B cell (primary cell): Measurements from ENCODE around the gene ELAPOR1. TPM values are rescaled to one million over a fixed set of nuclear protein-coding genes. Genes with fewer than 3 reads are reported as not detected.

Source experiments
- ATAC-seq: fragments of 200-7000 bp; cut with Tn5 transposase; one replicate; pipeline ENCODE4 v1.10.0; 2021; ENCODE audit warnings: low read depth, mild to moderate bottlenecking, moderate number of reproducible peaks, moderate library complexity
- CTCF ChIA-PET: fragments of 350-600 bp; sonication (Branson Sonifier 250); formaldehyde crosslinking; loops from one replicate; lab custom pipeline; 2021; ENCODE audit warnings: antibody characterized with exemption, inconsistent platforms; lab: Charles Lee
- POLR2A ChIA-PET: fragments of 350-600 bp; sonication (Branson Sonifier 250); formaldehyde crosslinking; loops from one replicate; lab custom pipeline; 2021; ENCODE audit warnings: antibody characterized with exemption; lab: Charles Lee
- DNase-seq: peaks from one replicate; pipeline ENCODE4 v3.0.0; 2013
- H2AFZ ChIP-seq: 2 replicates; pipeline ENCODE4 v1.6.1; 2012; ENCODE audit warnings: mild to moderate bottlenecking, low read depth, low read length; ENCODE audit not compliant: insufficient read depth, poor library complexity, severe bottlenecking
- H3K27ac ChIP-seq, 2 donors: 1 replicate in 1 of 2; 2 replicates in 1 of 2; pipeline ENCODE4 v1.5.1; 2012 to 2013; ENCODE audit warnings: low read length in 2 of 2, mild to moderate bottlenecking in 2 of 2, moderate library complexity in 1 of 2
- H3K27me3 ChIP-seq, 4 experiments: fragments of 200-600 bp in 1 of 4; sonication (generic) in 1 of 4; replicated peaks in 1 of 4; 1 replicate in 2 of 4; 2 replicates in 2 of 4; pipeline versions ENCODE4 v1.6.1 to v1.7.0; 2013 to 2016; ENCODE audit warnings: low read length in 3 of 4, mild to moderate bottlenecking in 2 of 4, mixed read lengths in 1 of 4, moderate library complexity in 1 of 4; ENCODE audit not compliant: insufficient read depth in 4 of 4, control insufficient read depth in 3 of 4; ENCODE audit errors: control extremely low read depth in 1 of 4
- H3K36me3 ChIP-seq, 2 experiments: replicated peaks in 1 of 2; 1 replicate in 1 of 2; 2 replicates in 1 of 2; pipeline versions ENCODE4 v1.6.1 to v1.7.1; 2013; ENCODE audit warnings: low read length in 1 of 2; ENCODE audit not compliant: insufficient read depth in 2 of 2, control insufficient read depth in 1 of 2; ENCODE audit errors: control extremely low read depth in 1 of 2, extremely low read depth in 1 of 2
- H3K4me1 ChIP-seq, 2 donors: fragments of 200-600 bp in 1 of 2; sonication (generic) in 1 of 2; 1 replicate in 1 of 2; 2 replicates in 1 of 2; pipeline versions ENCODE4 v1.5.1 to v1.6.1; 2013 to 2017; ENCODE audit warnings: low read length in 2 of 2; ENCODE audit not compliant: control insufficient read depth in 2 of 2, insufficient read depth in 2 of 2
- H3K4me2 ChIP-seq: replicated peaks from 2 replicates; pipeline ENCODE3; 2012; ENCODE audit warnings: mild to moderate bottlenecking, low read depth, low read length; ENCODE audit not compliant: poor library complexity, severe bottlenecking
- H3K4me3 ChIP-seq, 5 experiments: fragments of 200-600 bp in 1 of 5; sonication (generic) in 1 of 5; 1 replicate in 3 of 5; 2 replicates in 2 of 5; pipeline versions ENCODE4 v1.5.1 to v1.7.0; 2011 to 2016; ENCODE audit warnings: low read length in 4 of 5, mild to moderate bottlenecking in 4 of 5, low read depth in 2 of 5, control low read depth in 1 of 5, moderate library complexity in 1 of 5; ENCODE audit not compliant: insufficient read depth in 1 of 5; ENCODE audit errors: control extremely low read depth in 1 of 5, extremely low read depth in 1 of 5
- H3K79me2 ChIP-seq: fragments of 200-600 bp; sonication (generic); one replicate; pipeline ENCODE4 v1.6.0; 2016; ENCODE audit warnings: low read length; ENCODE audit not compliant: control insufficient read depth, insufficient read depth
- H3K9ac ChIP-seq: fragments of 200-600 bp; sonication (generic); 2 replicates; pipeline ENCODE4 v1.6.1; 2017; ENCODE audit warnings: mild to moderate bottlenecking, low read length, moderate library complexity
- H3K9me3 ChIP-seq, 3 donors: one replicate each; pipeline versions ENCODE4 v1.6.1 to v1.7.1; 2013; ENCODE audit warnings: low read length in 2 of 3; ENCODE audit not compliant: control insufficient read depth in 2 of 3, insufficient read depth in 1 of 3; ENCODE audit errors: control extremely low read depth in 1 of 3
- H4K20me1 ChIP-seq: 2 replicates; pipeline ENCODE4 v1.6.0; 2012; ENCODE audit warnings: mild to moderate bottlenecking, low read length; ENCODE audit not compliant: insufficient read depth, control insufficient read depth, poor library complexity, severe bottlenecking
- H3K27ac Mint-ChIP-seq: one replicate; pipeline ENCODE4 v1.8.0; 2021; ENCODE audit warnings: mixed read lengths
- H3K27me3 Mint-ChIP-seq: one replicate; pipeline ENCODE4 v1.8.0; 2021; ENCODE audit warnings: mixed read lengths
- H3K4me1 Mint-ChIP-seq: one replicate; pipeline ENCODE4 v1.8.0; 2021; ENCODE audit warnings: mixed read lengths
- H3K4me3 Mint-ChIP-seq: one replicate; pipeline ENCODE4 v1.8.0; 2021; ENCODE audit warnings: mixed read lengths
- H3K9me3 Mint-ChIP-seq: one replicate; pipeline ENCODE4 v1.8.0; 2022; ENCODE audit warnings: mixed read lengths; ENCODE audit not compliant: insufficient read depth
- EZH2 ChIP-seq: IDR thresholded peaks from 2 replicates; pipeline ENCODE4 v1.6.1; 2012; ENCODE audit warnings: borderline replicate concordance, low read depth, mild to moderate bottlenecking, moderate library complexity, low read length; ENCODE audit not compliant: insufficient read depth, poor library complexity, severe bottlenecking
- WGBS: methylation state at CpG from one replicate; pipeline ENCODE4 v1.1.5; 2013; ENCODE audit warnings: missing lambda C conversion rate; ENCODE audit not compliant: insufficient coverage; 5-methylcytosine and 5-hydroxymethylcytosine counted together
- intact Hi-C: fragments of 100-400 bp; cut with micrococcal nuclease; formaldehyde crosslinking; loops from one replicate; pipeline ENCODE4 v1.10.0; 2022
- polyA plus RNA-seq: library from polyadenylated mRNA; depleted of rRNA; stranded (reverse); fragments of >200 nt; gene quantifications from 2 replicates; pipeline ENCODE4 v1.2.3, GENCODE V29; 2012
- total RNA-seq, 2 donors: library from RNA; stranded (reverse); fragments of 120-200 nt in 1 of 2; gene quantifications; 1 replicate in 1 of 2; 2 replicates in 1 of 2; pipeline versions ENCODE4 v1.2.3 to v1.2.4, GENCODE V29; 2013 to 2022
- TF ChIP-seq, protein P1 (sequence below): fragments of 200-600 bp; IDR thresholded peaks from one replicate; pipeline ENCODE4 v1.8.0; 2022; ENCODE audit warnings: antibody characterized with exemption, mild to moderate bottlenecking

Gene ELAPOR1
- total and polyA plus RNA-seq, 2 donors (not counting 1 experiment from before 2014, with no cell fraction given) = 2.2 to 2.3 TPM

DNA sequence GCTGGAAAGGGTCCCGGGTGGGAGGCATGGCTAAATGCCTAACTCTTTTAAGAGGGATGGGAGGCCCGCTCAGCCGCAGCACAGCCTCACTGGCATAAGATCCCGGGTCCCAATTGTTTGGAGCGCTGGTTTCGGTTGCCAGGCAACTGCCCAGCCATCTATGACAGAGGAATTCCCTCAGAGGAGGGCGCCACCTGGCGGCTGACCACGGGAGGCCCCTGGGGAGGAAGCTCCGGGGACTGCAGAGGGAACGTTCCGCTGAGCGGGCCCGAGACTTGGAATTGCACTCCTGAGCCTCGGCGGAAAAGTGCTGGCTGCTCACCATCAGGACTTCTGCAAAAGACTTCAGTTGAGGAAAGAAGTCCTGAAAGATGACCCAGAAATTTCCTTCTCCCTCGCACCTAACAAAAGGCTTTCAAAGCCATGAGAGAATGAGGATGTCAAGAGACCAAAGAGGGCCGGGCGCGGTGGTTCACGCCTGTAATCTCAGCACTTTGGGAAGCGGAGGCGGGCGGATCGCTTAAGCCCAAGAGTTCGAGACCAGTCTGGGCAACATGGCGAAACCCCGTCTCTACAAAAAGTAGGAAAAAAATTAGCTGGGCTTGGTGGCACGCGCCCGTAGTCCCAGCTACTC is 1.1 kb upstream of the ELAPOR1 start:
- H2AFZ ChIP-seq = peak overlapping the region; percentile 69

More for the DNA sequence above, 1.1 kb upstream of the ELAPOR1 start:
- H3K9me3 ChIP-seq = peaks cover 0 to 6% (median 0%) of the 10 kb centered on the region in 3 donors
- H3K27me3 ChIP-seq = peaks cover 0 to 23% (median 20%) of the 10 kb centered on the region in 4 experiments
- DNase-seq = peak; percentile 91
- peak overlapping the region; percentile 59 for H3K9ac ChIP-seq
- TF ChIP-seq, protein P1, sequence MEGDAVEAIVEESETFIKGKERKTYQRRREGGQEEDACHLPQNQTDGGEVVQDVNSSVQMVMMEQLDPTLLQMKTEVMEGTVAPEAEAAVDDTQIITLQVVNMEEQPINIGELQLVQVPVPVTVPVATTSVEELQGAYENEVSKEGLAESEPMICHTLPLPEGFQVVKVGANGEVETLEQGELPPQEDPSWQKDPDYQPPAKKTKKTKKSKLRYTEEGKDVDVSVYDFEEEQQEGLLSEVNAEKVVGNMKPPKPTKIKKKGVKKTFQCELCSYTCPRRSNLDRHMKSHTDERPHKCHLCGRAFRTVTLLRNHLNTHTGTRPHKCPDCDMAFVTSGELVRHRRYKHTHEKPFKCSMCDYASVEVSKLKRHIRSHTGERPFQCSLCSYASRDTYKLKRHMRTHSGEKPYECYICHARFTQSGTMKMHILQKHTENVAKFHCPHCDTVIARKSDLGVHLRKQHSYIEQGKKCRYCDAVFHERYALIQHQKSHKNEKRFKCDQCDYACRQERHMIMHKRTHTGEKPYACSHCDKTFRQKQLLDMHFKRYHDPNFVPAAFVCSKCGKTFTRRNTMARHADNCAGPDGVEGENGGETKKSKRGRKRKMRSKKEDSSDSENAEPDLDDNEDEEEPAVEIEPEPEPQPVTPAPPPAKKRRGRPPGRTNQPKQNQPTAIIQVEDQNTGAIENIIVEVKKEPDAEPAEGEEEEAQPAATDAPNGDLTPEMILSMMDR = peak; percentile 85
- TF ChIP-seq EZH2 = no peak
- H4K20me1 ChIP-seq = no peaks in the 10 kb centered on the region
- H3K27ac Mint-ChIP-seq = peak overlapping the region; percentile 75
- ATAC-seq = peak; percentile 69
- H3K27me3 Mint-ChIP-seq = peaks cover 31% of the 10 kb centered on the region
- peak overlapping the region; percentile 85 for H3K4me3 Mint-ChIP-seq
- H3K9me3 Mint-ChIP-seq = no peaks in the 10 kb centered on the region
- H3K4me3 ChIP-seq = peak overlapping the region; percentile 30 to 54 (median 37)
- ChIA-PET CTCF (interaction anchor here (0.6 to 5.7 kb wide), 21 partner anchors 9 to 552 kb away, joined by 3 to 64 read pairs (median 3); partner anchors contain the start of genes SARS1, TAF13 and TMEM167B), POLR2A (interaction anchor here (0.9 to 4.8 kb wide), 2 partner anchors 12 to 52 kb away, joined by 3 to 27 read pairs; no protein-coding TSS in a partner anchor)
- WGBS = 4% methylated on average over 30 of the region's 31 CpGs
- no peaks in the 10 kb centered on the region for H3K36me3 ChIP-seq
- intact Hi-C loops = loop anchor here (1.0 to 5.0 kb wide), 7 partner anchors 12 to 555 kb away; partner anchors contain the start of genes CLCC1, SORT1 and STXBP3
- peak overlapping the region; percentile 86 for H3K4me2 ChIP-seq
- H3K4me1 ChIP-seq = peaks cover 25 to 26% of the 10 kb centered on the region in 2 donors
- H3K79me2 ChIP-seq = peaks cover 3% of the 10 kb centered on the region
- peaks cover 27% of the 10 kb centered on the region for H3K4me1 Mint-ChIP-seq
- peak overlapping the region in 1 of 2 donors; percentile 45 for H3K27ac ChIP-seq
